Measurements from ENCODE around the gene NECTIN4. TPM values are rescaled to one million over a fixed set of nuclear protein-coding genes. Genes with fewer than 3 reads are reported as not detected.
A peak's percentile ranks its signal among the peaks of the same experiment; 100 is the strongest.

NECTIN4 gene
- total RNA-seq, 2 experiments from 2014 or later: not detected

DNA sequence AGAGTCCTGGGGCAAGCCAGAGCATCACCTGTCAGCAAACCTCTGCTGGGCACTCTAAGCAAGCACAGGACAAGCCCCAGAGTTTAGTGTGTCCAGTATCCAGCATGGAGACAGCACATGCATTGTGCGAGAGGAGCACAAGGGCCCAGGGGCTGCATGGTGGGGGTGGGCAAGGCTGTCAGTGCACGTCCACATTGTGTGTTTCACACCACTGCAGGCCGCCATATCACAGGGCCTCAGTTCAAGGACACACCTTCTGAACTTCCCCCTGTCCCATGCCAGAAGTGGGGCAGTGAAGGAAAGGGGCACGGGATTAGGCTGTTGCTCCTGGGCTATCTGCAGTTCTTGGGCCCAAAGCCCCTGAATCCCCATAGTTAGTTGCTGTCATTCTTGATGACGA lies 49.8 kb downstream of the NECTIN4 start:
- peaks cover 74% of the 10 kb centered on the region for H3K4me1 ChIP-seq (ENCODE audit: insufficient read depth, low read length, poor library complexity, severe bottlenecking)
- CTCF ChIA-PET (ENCODE audit: unreplicated experiment): interaction anchor here (1.2 kb wide), 1 partner anchor 18 kb away, joined by 3 read pairs; the partner anchor contains the start of gene F11R
- no TSS peak for BruUV-seq (replicated peaks)

DNA sequence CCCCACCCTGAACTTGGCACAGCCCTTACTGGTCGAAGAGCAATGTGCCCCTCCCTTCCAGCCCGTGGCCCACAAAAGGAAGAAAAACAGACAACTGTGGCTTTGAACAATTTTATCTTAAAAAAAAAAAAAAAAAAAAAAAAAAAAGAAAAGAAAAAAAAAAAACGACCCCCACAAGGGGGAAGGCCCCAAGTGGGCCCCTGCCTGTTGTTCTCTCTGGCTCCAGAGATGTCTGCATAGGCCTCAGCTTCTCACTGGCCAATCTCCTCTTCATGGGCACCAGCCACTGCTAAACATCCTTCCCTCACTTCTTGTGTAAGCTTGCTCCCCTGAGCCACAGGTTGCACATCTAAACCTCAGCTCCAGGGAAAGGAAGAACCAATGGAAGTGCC lies 50.2 kb downstream of the NECTIN4 start:
- peaks cover 64% of the 10 kb centered on the region for H3K36me3 ChIP-seq (ENCODE audit: insufficient read depth, low read length)
- no peak for TF ChIP-seq EZH2phosphoT487 (IDR thresholded peaks at IDR 0.05; ENCODE audit: borderline replicate concordance, low read depth, low read length)
- no peak for TF ChIP-seq CTCF (conservative IDR thresholded peaks at IDR 0.05; ENCODE audit: low read length)
- DNase-seq (ENCODE audit: low spot score): no peak
- H3K79me2 ChIP-seq (ENCODE audit: insufficient read depth, low read depth, low read length): peaks cover 21% of the 10 kb centered on the region; the same call in 1 of the 2 replicates
- peak overlapping the region; percentile 14 for H2AFZ ChIP-seq (ENCODE audit: low read length)
- H3K4me2 ChIP-seq (ENCODE audit: low read length): peak overlapping the region; percentile 92
- no peaks in the 10 kb centered on the region for H4K20me1 ChIP-seq (ENCODE audit: insufficient read depth, low read length)
- no peaks in the 10 kb centered on the region for H3K9me2 ChIP-seq (ENCODE audit: insufficient read depth, low read length)
- intact Hi-C loops (cut with micrococcal nuclease; ENCODE audit: unreplicated experiment): loop anchor here (2.0 kb wide), 1 partner anchor 42 kb away; no protein-coding TSS in a partner anchor
- ChIA-PET POLR2A (interaction anchor here (0.6 to 1.9 kb wide), 5 partner anchors 8 to 366 kb away, joined by 3 to 7 read pairs (median 4); partner anchors contain the start of gene ARHGAP30), CTCF (ENCODE audit: unreplicated experiment) (interaction anchor here (1.2 kb wide), 1 partner anchor 18 kb away, joined by 3 read pairs; the partner anchor contains the start of gene F11R)
- peak overlapping the region; percentile 57 for H3K27ac ChIP-seq (ENCODE audit: low read depth, low read length, poor library complexity, severe bottlenecking)
- peak overlapping the region; percentile 81 for H3K4me3 ChIP-seq (ENCODE audit: low read depth, low read length, poor library complexity, severe bottlenecking)
- no TSS peak for BruUV-seq (replicated peaks)
- no peaks in the 10 kb centered on the region; the same call in 1 of the 2 replicates for H3K9me3 ChIP-seq (ENCODE audit: low read length)
- H3K4me1 ChIP-seq (ENCODE audit: insufficient read depth, low read length, poor library complexity, severe bottlenecking): peaks cover 71% of the 10 kb centered on the region

More for the DNA sequence above, 49.8 kb downstream of the NECTIN4 start:
- no peak overlapping the region for H2AFZ ChIP-seq (ENCODE audit: low read length)
- POLR2A ChIA-PET: interaction anchor here (1.3 to 1.9 kb wide), 3 partner anchors 7 to 26 kb away, joined by 3 to 7 read pairs (median 4); no protein-coding TSS in a partner anchor
- H3K79me2 ChIP-seq (ENCODE audit: insufficient read depth, low read depth, low read length): peaks cover 25% of the 10 kb centered on the region; the same call in 1 of the 2 replicates
- peaks cover 64% of the 10 kb centered on the region for H3K36me3 ChIP-seq (ENCODE audit: insufficient read depth, low read length)
- no peak for TF ChIP-seq CTCF (conservative IDR thresholded peaks at IDR 0.05; ENCODE audit: low read length)
- no peak for TF ChIP-seq EZH2phosphoT487 (IDR thresholded peaks at IDR 0.05; ENCODE audit: borderline replicate concordance, low read depth, low read length)
- peak overlapping the region; percentile 81 for H3K4me3 ChIP-seq (ENCODE audit: low read depth, low read length, poor library complexity, severe bottlenecking)
- no peaks in the 10 kb centered on the region for H4K20me1 ChIP-seq (ENCODE audit: insufficient read depth, low read length)
- intact Hi-C loops (cut with micrococcal nuclease; ENCODE audit: unreplicated experiment): loop anchor here (2.0 kb wide), 1 partner anchor 43 kb away; no protein-coding TSS in a partner anchor
- no peaks in the 10 kb centered on the region; the same call in 1 of the 2 replicates for H3K9me3 ChIP-seq (ENCODE audit: low read length)
- no peak for DNase-seq (ENCODE audit: low spot score)
- H3K27ac ChIP-seq (ENCODE audit: low read depth, low read length, poor library complexity, severe bottlenecking): peak overlapping the region; percentile 57
- no peaks in the 10 kb centered on the region for H3K9me2 ChIP-seq (ENCODE audit: insufficient read depth, low read length)
- peak overlapping the region; percentile 92 for H3K4me2 ChIP-seq (ENCODE audit: low read length)
